ENCODE results near the gene RAX2. TPM values are rescaled to one million over a fixed set of nuclear protein-coding genes. Genes with fewer than 3 reads are reported as not detected.

The RAX2 gene
- total and polyA plus RNA-seq, 2 of the 13 experiments (the other 11 are each of a cell fraction or from before 2014, with no cell fraction given), result not detected

DNA sequence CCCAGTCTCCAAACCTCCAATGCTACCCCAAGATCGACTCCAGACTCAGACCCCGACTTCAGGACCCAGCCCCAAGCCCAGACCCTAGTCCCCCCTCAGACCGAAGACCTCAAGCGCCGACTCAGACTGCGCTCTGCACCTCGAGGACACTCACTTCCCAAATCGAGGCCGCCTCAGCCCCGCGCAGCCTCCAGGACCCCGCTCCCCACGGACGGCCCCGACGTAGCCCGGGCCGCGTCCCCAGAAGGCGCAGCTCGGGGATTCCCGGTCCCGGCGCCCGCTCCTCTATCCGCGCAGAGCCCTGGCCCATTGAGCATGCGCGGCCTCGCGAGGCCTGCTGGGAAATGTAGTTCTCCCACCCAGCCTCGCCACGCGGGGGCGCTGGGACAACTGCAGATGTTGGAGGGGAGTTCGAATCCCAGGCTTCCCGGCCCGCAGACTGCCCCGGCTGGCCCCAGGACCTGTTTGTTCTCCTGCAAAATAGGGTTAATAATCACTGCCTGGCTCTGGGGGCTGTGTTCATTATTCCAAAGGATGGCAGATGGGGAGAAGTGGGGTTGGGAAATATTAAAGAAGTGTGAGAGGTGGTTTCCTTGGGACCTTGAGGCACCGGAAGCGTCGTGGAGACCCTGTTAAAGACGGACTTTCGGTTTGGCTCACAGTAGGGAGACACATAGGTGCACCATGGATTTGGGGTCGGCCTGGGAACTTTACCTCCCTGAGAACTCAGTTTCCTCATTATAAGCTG, 10.5 kb downstream of the RAX2 start, which contains the start of gene APBA3 (continued):
- TF ChIP-seq ZC3H4 (CRISPR knock-in tag; IDR thresholded peaks at IDR 0.05; ENCODE audit: borderline replicate concordance) (no peak), ZFYVE20 (CRISPR knock-in tag; IDR thresholded peaks at IDR 0.05; ENCODE audit: borderline replicate concordance, low read depth) (no peak), ZNF713 (CRISPR knock-in tag; IDR thresholded peaks at IDR 0.05) (no peak), ZNF816 (CRISPR knock-in tag; IDR thresholded peaks at IDR 0.05; ENCODE audit: borderline replicate concordance) (no peak), PBX2 (CRISPR knock-in tag; IDR thresholded peaks at IDR 0.05) (no peak), ZNF607 (CRISPR knock-in tag; IDR thresholded peaks at IDR 0.05; ENCODE audit: borderline replicate concordance) (peak; percentile 92), ATM (IDR thresholded peaks at IDR 0.05; ENCODE audit: borderline replicate concordance) (no peak), POGK (CRISPR knock-in tag; conservative IDR thresholded peaks at IDR 0.05) (0 out of 2 replicates have a peak, but pooled peaks have one; percentile 59), FOXA3 (CRISPR knock-in tag; IDR thresholded peaks at IDR 0.05) (no peak; the same call in 1 of the 2 replicates), CREBL2 (CRISPR knock-in tag; IDR thresholded peaks at IDR 0.05; ENCODE audit: borderline replicate concordance) (no peak), SKI (IDR thresholded peaks at IDR 0.05; ENCODE audit: partially characterized antibody) (peak; percentile 35), ZNF7 (CRISPR knock-in tag; IDR thresholded peaks at IDR 0.05) (no peak), HES4 (CRISPR knock-in tag; IDR thresholded peaks at IDR 0.05; ENCODE audit: borderline replicate concordance) (no peak), MATR3 (CRISPR knock-in tag; IDR thresholded peaks at IDR 0.05) (no peak), USF2 (IDR thresholded peaks at IDR 0.05; ENCODE audit: low read depth, low read length) (no peak), USF2 (CRISPR knock-in tag; IDR thresholded peaks at IDR 0.05; ENCODE audit: borderline replicate concordance) (no peak), FLYWCH1 (CRISPR knock-in tag; IDR thresholded peaks at IDR 0.05) (no peak), BORCS8-MEF2B (CRISPR knock-in tag; IDR thresholded peaks at IDR 0.05) (0 out of 2 replicates have a peak, but pooled peaks have one; percentile 33), SMAD1 (CRISPR knock-in tag; IDR thresholded peaks at IDR 0.05; ENCODE audit: borderline replicate concordance, low read depth) (no peak), TFDP2 (CRISPR knock-in tag; IDR thresholded peaks at IDR 0.05) (peak; percentile 47; the same call in 1 of the 2 replicates), POLR2G (IDR thresholded peaks at IDR 0.05; ENCODE audit: low read depth, low read length) (peak; percentile 91), PRPF4 (IDR thresholded peaks at IDR 0.05; ENCODE audit: low read depth, low read length, poor library complexity, severe bottlenecking) (peak; percentile 33)
- TF ChIP-seq, protein P1, sequence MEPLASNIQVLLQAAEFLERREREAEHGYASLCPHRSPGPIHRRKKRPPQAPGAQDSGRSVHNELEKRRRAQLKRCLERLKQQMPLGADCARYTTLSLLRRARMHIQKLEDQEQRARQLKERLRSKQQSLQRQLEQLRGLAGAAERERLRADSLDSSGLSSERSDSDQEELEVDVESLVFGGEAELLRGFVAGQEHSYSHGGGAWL (CRISPR knock-in tag; IDR thresholded peaks at IDR 0.05), result peak; percentile 57
